AG04450 (cell line): ENCODE data around the gene NPEPL1. TPM values are rescaled to one million over a fixed set of nuclear protein-coding genes. Genes with fewer than 3 reads are reported as not detected.
"Not testable (repeated sequence)": the region's sequence is repeated elsewhere in the genome, so short reads cannot be mapped to it uniquely, and the experiment has no call there.

Experiments used
- CTCF ChIA-PET: fragments of 300-600, 350-600 bp; formaldehyde crosslinking; extraction: SDS; loops from one replicate; lab custom pipeline; 2022; ENCODE audit warnings: antibody characterized with exemption, inconsistent platforms; lab: Charles Lee
- POLR2A ChIA-PET: fragments of 350-600 bp; formaldehyde crosslinking; extraction: SDS; loops from one replicate; lab custom pipeline; 2021; ENCODE audit warnings: antibody characterized with exemption, inconsistent platforms; lab: Yijun Ruan, JAX
- DNase-seq: peaks from one replicate; pipeline ENCODE4 v3.0.0-alpha.2; 2011; ENCODE audit warnings: low read depth, low spot score
- H3K27ac ChIP-seq: one replicate; pipeline ENCODE4 v1.5.1; 2012; ENCODE audit warnings: low read depth, low read length, control low read depth
- H3K27me3 ChIP-seq: one replicate; pipeline ENCODE4 v1.6.0; 2012; ENCODE audit warnings: low read length; ENCODE audit not compliant: control insufficient read depth, insufficient read depth
- H3K4me3 ChIP-seq: 2 replicates; pipeline ENCODE4 v1.5.1; 2011; ENCODE audit warnings: mild to moderate bottlenecking, low read depth, low read length, control low read depth
- H3K9me3 ChIP-seq: 2 replicates; pipeline ENCODE4 v1.5.1; 2012; ENCODE audit warnings: low read length; ENCODE audit not compliant: control insufficient read depth, insufficient read depth
- CTCF ChIP-seq: IDR thresholded peaks from 2 replicates; pipeline ENCODE4 v1.5.1; 2011; ENCODE audit warnings: low read depth, low read length, control low read depth, inconsistent platforms
- polyA plus RNA-seq: library from polyadenylated mRNA; depleted of rRNA; stranded (reverse); fragments of >200 nt; gene quantifications from 2 replicates; pipeline ENCODE4 v1.2.3, GENCODE V29; 2011

NPEPL1 gene
- polyA plus RNA-seq, 1 experiment = 3.6 TPM

GRCh38 chr20:58647162-58647795 lies 45.3 kb upstream of the NPEPL1 start:
- no peak for DNase-seq
- no peak for TF ChIP-seq CTCF
- ChIA-PET CTCF (interaction anchor here (0.5 to 1.5 kb wide), 6 partner anchors 12 to 409 kb away, joined by 3 to 8 read pairs (median 4); no protein-coding TSS in a partner anchor), POLR2A (interaction anchor here (0.8 to 1.2 kb wide), 2 partner anchors 129 to 132 kb away, joined by 3 read pairs; partner anchors contain the start of gene APCDD1L)
- H3K27me3 ChIP-seq = no peaks in the 10 kb centered on the region
- H3K27ac ChIP-seq = no peak overlapping the region
- peaks cover 5% of the 10 kb centered on the region; the same call in 1 of the 2 replicates for H3K9me3 ChIP-seq
- H3K4me3 ChIP-seq = no peak overlapping the region

- no peak overlapping the region for H3K4me3 ChIP-seq
- ChIA-PET POLR2A (interaction anchor here (0.6 to 1.2 kb wide), 4 partner anchors 130 to 399 kb away, joined by 3 read pairs; partner anchors contain the start of gene APCDD1L), CTCF (interaction anchor here (0.5 to 1.5 kb wide), 6 partner anchors 11 to 200 kb away, joined by 3 to 5 read pairs (median 4); no protein-coding TSS in a partner anchor)
- no peaks in the 10 kb centered on the region for H3K27me3 ChIP-seq
- DNase-seq = peak; percentile 42
- no peak overlapping the region for H3K27ac ChIP-seq
- H3K9me3 ChIP-seq = peaks cover 5% of the 10 kb centered on the region; the same call in 1 of the 2 replicates
- no peak for TF ChIP-seq CTCF
Measured at GRCh38 chr20:58647796-58648501, 44.7 kb upstream of the NPEPL1 start.

- not testable (repeated sequence) for H3K27ac ChIP-seq, H3K27me3 ChIP-seq, DNase-seq, H3K4me3 ChIP-seq, H3K9me3 ChIP-seq
- POLR2A ChIA-PET = interaction anchor here (0.6 kb wide), 2 partner anchors 305 to 400 kb away, joined by 3 read pairs; no protein-coding TSS in a partner anchor
- CTCF ChIA-PET = interaction anchor here (0.7 to 1.5 kb wide), 3 partner anchors 10 to 200 kb away, joined by 3 to 4 read pairs (median 3); no protein-coding TSS in a partner anchor
Measured at GRCh38 chr20:58648502-58648825, 44.1 kb upstream of the NPEPL1 start.

- Histone ChIP-seq H3K27me3 (no peaks in the 10 kb centered on the region), H3K4me3 (no peak overlapping the region), H3K27ac (peak overlapping the region; percentile 31), H3K9me3 (peaks cover 5% of the 10 kb centered on the region; the same call in 1 of the 2 replicates)
- TF ChIP-seq CTCF = no peak
- POLR2A ChIA-PET = interaction anchor here (0.6 to 1.5 kb wide), 4 partner anchors 77 to 231 kb away, joined by 3 to 7 read pairs (median 4); no protein-coding TSS in a partner anchor
- CTCF ChIA-PET = interaction anchor here (0.6 to 0.7 kb wide), 2 partner anchors 352 to 1267 kb away, joined by 3 to 5 read pairs; no protein-coding TSS in a partner anchor
- no peak for DNase-seq
Measured at GRCh38 chr20:58649288-58650180, 43.1 kb upstream of the NPEPL1 start.
